HG03095 (cell line): Measurements from ENCODE around the gene SLC44A1.

Source experiments
- ATAC-seq: cut with Tn5 transposase; IDR thresholded peaks from one replicate; pipeline ENCODE4 v1.9.1; 2021; ENCODE audit warnings: moderate library complexity; ENCODE audit not compliant: unreplicated experiment

SLC44A1 gene

GRCh38 chr9:105376893-105377292, 132.4 kb downstream of the SLC44A1 start:
- no peak for ATAC-seq

- ATAC-seq = peak; percentile 99
Measured at GRCh38 chr9:105385381-105385985, 141.0 kb downstream of the SLC44A1 start.

- no peak for ATAC-seq
Measured at GRCh38 chr9:105389796-105390195, 145.3 kb downstream of the SLC44A1 start.

- no peak for ATAC-seq
Measured at GRCh38 chr9:105390871-105391270, 146.4 kb downstream of the SLC44A1 start.

- ATAC-seq = no peak
Measured at GRCh38 chr9:105391288-105391687, 146.8 kb downstream of the SLC44A1 start.

- no peak for ATAC-seq
Measured at GRCh38 chr9:105392531-105392930, 148.1 kb downstream of the SLC44A1 start.

- ATAC-seq = no peak
Measured at GRCh38 chr9:105393576-105394344, 149.3 kb downstream of the SLC44A1 start.

- ATAC-seq = no peak
Measured at GRCh38 chr9:105396441-105396840, 152.0 kb downstream of the SLC44A1 start.

- no peak for ATAC-seq
Measured at GRCh38 chr9:105396901-105397300, 152.4 kb downstream of the SLC44A1 start.

GRCh38 chr9:105399117-105399516, 154.7 kb downstream of the SLC44A1 start:
- no peak for ATAC-seq

- no peak for ATAC-seq
Measured at GRCh38 chr9:105401651-105402050, 157.2 kb downstream of the SLC44A1 start.

GRCh38 chr9:105403552-105404248, 159.2 kb downstream of the SLC44A1 start:
- ATAC-seq = no peak

- ATAC-seq = peak; percentile 78
Measured at GRCh38 chr9:105405514-105406131, 161.2 kb downstream of the SLC44A1 start.

- ATAC-seq = no peak
Measured at GRCh38 chr9:105406369-105406768, 161.9 kb downstream of the SLC44A1 start.

GRCh38 chr9:105413525-105413924, 169.1 kb downstream of the SLC44A1 start:
- ATAC-seq = no peak

- ATAC-seq = peak; percentile 64
Measured at GRCh38 chr9:105414947-105415661, 170.7 kb downstream of the SLC44A1 start.

GRCh38 chr9:105415662-105415980, 171.2 kb downstream of the SLC44A1 start:
- no peak for ATAC-seq

- ATAC-seq = peak; percentile 73
Measured at GRCh38 chr9:105416840-105417239, 172.4 kb downstream of the SLC44A1 start.

GRCh38 chr9:105418588-105419500, 174.4 kb downstream of the SLC44A1 start:
- no peak for ATAC-seq
